ENCODE measurements around the gene P4HA2. TPM values are rescaled to one million over a fixed set of nuclear protein-coding genes. Genes with fewer than 3 reads are reported as not detected.
A peak's percentile ranks its signal among the peaks of the same experiment; 100 is the strongest.

Gene P4HA2
- total RNA-seq, 2 donors from 2014 or later, result 15.1 to 19.6 TPM

GRCh38 chr5:132265336-132266030, 37.8 kb upstream of the P4HA2 start:
- Histone ChIP-seq H3K27me3 (ENCODE audit: control insufficient read depth, insufficient read depth, low read length, poor library complexity, severe bottlenecking) (no peaks in the 10 kb centered on the region), H3K4me3 (ENCODE audit: low read length) (no peak overlapping the region), H3K9ac (ENCODE audit: extremely low read depth, low read length, poor library complexity, severe bottlenecking) (no peak overlapping the region), H3K27ac (ENCODE audit: low read depth, low read length) (no peak overlapping the region), H3K9me3 (ENCODE audit: control insufficient read depth, low read length) (no peaks in the 10 kb centered on the region), H3K36me3 (ENCODE audit: control insufficient read depth, insufficient read depth, low read length) (peaks cover 4% of the 10 kb centered on the region), H3K4me1 (ENCODE audit: control insufficient read depth, insufficient read depth, low read length) (no peaks in the 10 kb centered on the region)
- TF ChIP-seq CTCF (conservative IDR thresholded peaks at IDR 0.05), result no peak
- DNase-seq, result peak; percentile 55
- H3K4me1 Mint-ChIP-seq, result peaks cover 4% of the 10 kb centered on the region
- no peak overlapping the region for H3K4me3 Mint-ChIP-seq
- no peaks in the 10 kb centered on the region for H3K36me3 Mint-ChIP-seq (ENCODE audit: low read depth)
- no peak overlapping the region for H3K27ac Mint-ChIP-seq
- H3K27me3 Mint-ChIP-seq (ENCODE audit: insufficient read depth), result no peaks in the 10 kb centered on the region
- H3K9me3 Mint-ChIP-seq, result no peaks in the 10 kb centered on the region
- WGBS, 2 experiments (ENCODE audit: insufficient coverage in 1 of 2, insufficient read length in 1 of 2), result 85 to 86% methylated on average over 5 to 8 of the region's 8 CpGs

DNA sequence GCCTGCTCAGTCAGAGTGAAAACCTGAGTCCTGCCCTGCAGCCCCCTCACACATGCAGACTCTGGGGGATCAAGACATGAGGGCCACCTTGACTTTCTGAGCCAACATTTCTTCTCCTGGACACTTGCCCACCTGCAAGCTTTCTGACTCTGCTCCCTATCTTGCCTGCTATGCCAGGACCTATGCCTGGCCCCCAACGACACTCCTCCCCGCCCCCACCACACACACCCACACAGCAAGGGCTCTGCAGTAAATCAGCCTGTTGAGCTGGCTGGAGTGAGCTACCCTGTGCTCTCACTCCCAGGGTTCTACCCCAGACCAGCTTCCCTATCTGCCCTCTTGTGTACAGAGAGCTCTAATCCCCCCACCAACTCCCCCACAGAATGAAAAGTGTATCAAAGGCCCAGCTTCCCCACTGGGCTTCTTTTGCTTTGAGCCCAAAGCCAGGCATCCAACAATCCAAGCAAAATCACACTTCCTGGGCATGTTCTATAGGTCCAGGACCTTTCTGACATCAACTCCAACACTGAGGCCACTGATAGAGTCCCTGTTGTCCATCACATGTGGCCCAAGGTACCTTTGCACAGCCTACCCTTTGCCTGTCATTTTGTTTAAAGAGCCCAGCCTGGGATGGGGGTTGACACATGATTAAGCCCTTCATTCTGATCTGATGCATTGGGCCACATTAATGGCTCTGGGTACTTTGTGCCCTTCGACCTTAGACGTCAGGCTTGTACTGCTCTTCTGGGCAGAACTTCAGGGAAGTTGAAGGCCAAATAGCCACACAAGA, 37.1 kb upstream of the P4HA2 start:
- Histone ChIP-seq H3K9ac (ENCODE audit: extremely low read depth, low read length, poor library complexity, severe bottlenecking) (no peak overlapping the region), H3K36me3 (ENCODE audit: control insufficient read depth, insufficient read depth, low read length) (peaks cover 4% of the 10 kb centered on the region), H3K4me1 (ENCODE audit: control insufficient read depth, insufficient read depth, low read length) (no peaks in the 10 kb centered on the region), H3K27ac (ENCODE audit: low read depth, low read length) (no peak overlapping the region), H3K27me3 (ENCODE audit: control insufficient read depth, insufficient read depth, low read length, poor library complexity, severe bottlenecking) (no peaks in the 10 kb centered on the region), H3K4me3 (ENCODE audit: low read length) (no peak overlapping the region), H3K9me3 (ENCODE audit: control insufficient read depth, low read length) (no peaks in the 10 kb centered on the region)
- H3K9me3 Mint-ChIP-seq, result no peaks in the 10 kb centered on the region
- 61 to 85% methylated on average over 3 to 4 of the region's 4 CpGs for WGBS, 2 experiments (ENCODE audit: insufficient coverage in 1 of 2, insufficient read length in 1 of 2)
- H3K27me3 Mint-ChIP-seq (ENCODE audit: insufficient read depth), result no peaks in the 10 kb centered on the region
- TF ChIP-seq CTCF (conservative IDR thresholded peaks at IDR 0.05), result no peak
- DNase-seq, result no peak
- H3K4me1 Mint-ChIP-seq, result peaks cover 4% of the 10 kb centered on the region
- no peak overlapping the region for H3K4me3 Mint-ChIP-seq
- no peaks in the 10 kb centered on the region for H3K36me3 Mint-ChIP-seq (ENCODE audit: low read depth)
- H3K27ac Mint-ChIP-seq, result no peak overlapping the region

GRCh38 chr5:132263548-132264261, 36.1 kb upstream of the P4HA2 start:
- H3K4me1 ChIP-seq (ENCODE audit: control insufficient read depth, insufficient read depth, low read length), result no peaks in the 10 kb centered on the region
- H3K9me3 Mint-ChIP-seq, result no peaks in the 10 kb centered on the region
- 87 to 92% methylated on average over 1 to 7 of the region's 7 CpGs for WGBS, 2 experiments (ENCODE audit: insufficient coverage in 1 of 2, insufficient read length in 1 of 2)
- no peaks in the 10 kb centered on the region for H3K9me3 ChIP-seq (ENCODE audit: control insufficient read depth, low read length)
- H3K4me3 Mint-ChIP-seq, result no peak overlapping the region
- H3K4me1 Mint-ChIP-seq, result peaks cover 4% of the 10 kb centered on the region
- H3K9ac ChIP-seq (ENCODE audit: extremely low read depth, low read length, poor library complexity, severe bottlenecking), result no peak overlapping the region
- H3K27ac ChIP-seq (ENCODE audit: low read depth, low read length), result no peak overlapping the region
- H3K27ac Mint-ChIP-seq, result no peak overlapping the region
- peak; percentile 30 for DNase-seq
- H3K4me3 ChIP-seq (ENCODE audit: low read length), result no peak overlapping the region
- no peaks in the 10 kb centered on the region for H3K27me3 ChIP-seq (ENCODE audit: control insufficient read depth, insufficient read depth, low read length, poor library complexity, severe bottlenecking)
- no peak for TF ChIP-seq CTCF (conservative IDR thresholded peaks at IDR 0.05)
- H3K36me3 ChIP-seq (ENCODE audit: control insufficient read depth, insufficient read depth, low read length), result peaks cover 4% of the 10 kb centered on the region
- H3K36me3 Mint-ChIP-seq (ENCODE audit: low read depth), result no peaks in the 10 kb centered on the region
- H3K27me3 Mint-ChIP-seq (ENCODE audit: insufficient read depth), result no peaks in the 10 kb centered on the region

Data from endodermal cell (in vitro differentiated cells).